B cell (primary cell): ENCODE results near the gene TMEM26. TPM values are rescaled to one million over a fixed set of nuclear protein-coding genes. Genes with fewer than 3 reads are reported as not detected.
"Not testable (repeated sequence)": the region's sequence is repeated elsewhere in the genome, so short reads cannot be mapped to it uniquely, and the experiment has no call there.

ENCODE experiments used
- ATAC-seq: fragments of 200-7000 bp; cut with Tn5 transposase; one replicate; pipeline ENCODE4 v1.10.0; 2021; ENCODE audit warnings: low read depth, mild to moderate bottlenecking, moderate number of reproducible peaks, moderate library complexity
- CTCF ChIA-PET: fragments of 350-600 bp; sonication (Branson Sonifier 250); formaldehyde crosslinking; loops from one replicate; lab custom pipeline; 2021; ENCODE audit warnings: antibody characterized with exemption, inconsistent platforms; lab: Charles Lee
- POLR2A ChIA-PET: fragments of 350-600 bp; sonication (Branson Sonifier 250); formaldehyde crosslinking; loops from one replicate; lab custom pipeline; 2021; ENCODE audit warnings: antibody characterized with exemption; lab: Charles Lee
- DNase-seq: peaks from one replicate; pipeline ENCODE4 v3.0.0; 2013
- H2AFZ ChIP-seq: 2 replicates; pipeline ENCODE4 v1.6.1; 2012; ENCODE audit warnings: mild to moderate bottlenecking, low read depth, low read length; ENCODE audit not compliant: insufficient read depth, poor library complexity, severe bottlenecking
- H3K27ac ChIP-seq, 2 donors: 1 replicate in 1 of 2; 2 replicates in 1 of 2; pipeline ENCODE4 v1.5.1; 2012 to 2013; ENCODE audit warnings: low read length in 2 of 2, mild to moderate bottlenecking in 2 of 2, moderate library complexity in 1 of 2
- H3K27me3 ChIP-seq, 4 experiments: fragments of 200-600 bp in 1 of 4; sonication (generic) in 1 of 4; replicated peaks in 1 of 4; 1 replicate in 2 of 4; 2 replicates in 2 of 4; pipeline versions ENCODE4 v1.6.1 to v1.7.0; 2013 to 2016; ENCODE audit warnings: low read length in 3 of 4, mild to moderate bottlenecking in 2 of 4, mixed read lengths in 1 of 4, moderate library complexity in 1 of 4; ENCODE audit not compliant: insufficient read depth in 4 of 4, control insufficient read depth in 3 of 4; ENCODE audit errors: control extremely low read depth in 1 of 4
- H3K36me3 ChIP-seq, 2 experiments: replicated peaks in 1 of 2; 1 replicate in 1 of 2; 2 replicates in 1 of 2; pipeline versions ENCODE4 v1.6.1 to v1.7.1; 2013; ENCODE audit warnings: low read length in 1 of 2; ENCODE audit not compliant: insufficient read depth in 2 of 2, control insufficient read depth in 1 of 2; ENCODE audit errors: control extremely low read depth in 1 of 2, extremely low read depth in 1 of 2
- H3K4me1 ChIP-seq, 2 donors: fragments of 200-600 bp in 1 of 2; sonication (generic) in 1 of 2; 1 replicate in 1 of 2; 2 replicates in 1 of 2; pipeline versions ENCODE4 v1.5.1 to v1.6.1; 2013 to 2017; ENCODE audit warnings: low read length in 2 of 2; ENCODE audit not compliant: control insufficient read depth in 2 of 2, insufficient read depth in 2 of 2
- H3K4me2 ChIP-seq: replicated peaks from 2 replicates; pipeline ENCODE3; 2012; ENCODE audit warnings: mild to moderate bottlenecking, low read depth, low read length; ENCODE audit not compliant: poor library complexity, severe bottlenecking
- H3K4me3 ChIP-seq, 5 experiments: fragments of 200-600 bp in 1 of 5; sonication (generic) in 1 of 5; 1 replicate in 3 of 5; 2 replicates in 2 of 5; pipeline versions ENCODE4 v1.5.1 to v1.7.0; 2011 to 2016; ENCODE audit warnings: low read length in 4 of 5, mild to moderate bottlenecking in 4 of 5, low read depth in 2 of 5, control low read depth in 1 of 5, moderate library complexity in 1 of 5; ENCODE audit not compliant: insufficient read depth in 1 of 5; ENCODE audit errors: control extremely low read depth in 1 of 5, extremely low read depth in 1 of 5
- H3K79me2 ChIP-seq: fragments of 200-600 bp; sonication (generic); one replicate; pipeline ENCODE4 v1.6.0; 2016; ENCODE audit warnings: low read length; ENCODE audit not compliant: control insufficient read depth, insufficient read depth
- H3K9ac ChIP-seq: fragments of 200-600 bp; sonication (generic); 2 replicates; pipeline ENCODE4 v1.6.1; 2017; ENCODE audit warnings: mild to moderate bottlenecking, low read length, moderate library complexity
- H3K9me3 ChIP-seq, 3 donors: one replicate each; pipeline versions ENCODE4 v1.6.1 to v1.7.1; 2013; ENCODE audit warnings: low read length in 2 of 3; ENCODE audit not compliant: control insufficient read depth in 2 of 3, insufficient read depth in 1 of 3; ENCODE audit errors: control extremely low read depth in 1 of 3
- H4K20me1 ChIP-seq: 2 replicates; pipeline ENCODE4 v1.6.0; 2012; ENCODE audit warnings: mild to moderate bottlenecking, low read length; ENCODE audit not compliant: insufficient read depth, control insufficient read depth, poor library complexity, severe bottlenecking
- H3K27ac Mint-ChIP-seq: one replicate; pipeline ENCODE4 v1.8.0; 2021; ENCODE audit warnings: mixed read lengths
- H3K27me3 Mint-ChIP-seq: one replicate; pipeline ENCODE4 v1.8.0; 2021; ENCODE audit warnings: mixed read lengths
- H3K4me1 Mint-ChIP-seq: one replicate; pipeline ENCODE4 v1.8.0; 2021; ENCODE audit warnings: mixed read lengths
- H3K4me3 Mint-ChIP-seq: one replicate; pipeline ENCODE4 v1.8.0; 2021; ENCODE audit warnings: mixed read lengths
- H3K9me3 Mint-ChIP-seq: one replicate; pipeline ENCODE4 v1.8.0; 2022; ENCODE audit warnings: mixed read lengths; ENCODE audit not compliant: insufficient read depth
- CTCF ChIP-seq: fragments of 200-600 bp; IDR thresholded peaks from one replicate; pipeline ENCODE4 v1.8.0; 2022; ENCODE audit warnings: antibody characterized with exemption, mild to moderate bottlenecking
- EZH2 ChIP-seq: IDR thresholded peaks from 2 replicates; pipeline ENCODE4 v1.6.1; 2012; ENCODE audit warnings: borderline replicate concordance, low read depth, mild to moderate bottlenecking, moderate library complexity, low read length; ENCODE audit not compliant: insufficient read depth, poor library complexity, severe bottlenecking
- WGBS: methylation state at CpG from one replicate; pipeline ENCODE4 v1.1.5; 2013; ENCODE audit warnings: missing lambda C conversion rate; ENCODE audit not compliant: insufficient coverage; 5-methylcytosine and 5-hydroxymethylcytosine counted together
- intact Hi-C: fragments of 100-400 bp; cut with micrococcal nuclease; formaldehyde crosslinking; loops from one replicate; pipeline ENCODE4 v1.10.0; 2022
- polyA plus RNA-seq: library from polyadenylated mRNA; depleted of rRNA; stranded (reverse); fragments of >200 nt; gene quantifications from 2 replicates; pipeline ENCODE4 v1.2.3, GENCODE V29; 2012
- total RNA-seq, 2 donors: library from RNA; stranded (reverse); fragments of 120-200 nt in 1 of 2; gene quantifications; 1 replicate in 1 of 2; 2 replicates in 1 of 2; pipeline versions ENCODE4 v1.2.3 to v1.2.4, GENCODE V29; 2013 to 2022

TMEM26 gene
- total and polyA plus RNA-seq, 2 donors (not counting 1 experiment from before 2014, with no cell fraction given) = not detected

- intact Hi-C loops = no loop called here
- Mint-ChIP-seq H3K9me3 (no peaks in the 10 kb centered on the region), H3K4me1 (no peaks in the 10 kb centered on the region), H3K27me3 (peaks cover 3% of the 10 kb centered on the region), H3K4me3 (no peak overlapping the region), H3K27ac (no peak overlapping the region)
- Histone ChIP-seq H3K79me2 (no peaks in the 10 kb centered on the region), H3K27ac (no peak overlapping the region), H3K9ac (no peak overlapping the region), H3K9me3 (no peaks in the 10 kb centered on the region), H3K4me2 (no peak overlapping the region), H3K36me3 (no peaks in the 10 kb centered on the region), H3K27me3 (no peaks in the 10 kb centered on the region), H4K20me1 (no peaks in the 10 kb centered on the region), H2AFZ (no peak overlapping the region), H3K4me1 (no peaks in the 10 kb centered on the region), H3K4me3 (no peak overlapping the region)
- CTCF ChIA-PET = no interaction called here
- WGBS = no CpG with 5 or more reads among the region's 2 CpGs
- no peak for ATAC-seq
- POLR2A ChIA-PET = no interaction called here
- TF ChIP-seq EZH2 (no peak), CTCF (no peak)
- DNase-seq = no peak
Observed at GRCh38 chr10:61385231-61386001, 67.8 kb downstream of the TMEM26 start.

- H3K9me3 ChIP-seq = peaks cover 0 to 15% (median 0%) of the 10 kb centered on the region in 3 donors
- H3K27me3 Mint-ChIP-seq, H3K27ac Mint-ChIP-seq, H4K20me1 ChIP-seq, H3K4me1 ChIP-seq, intact Hi-C loops, POLR2A ChIA-PET, H3K9ac ChIP-seq, H2AFZ ChIP-seq, H3K79me2 ChIP-seq, H3K4me2 ChIP-seq, CTCF ChIA-PET, H3K27me3 ChIP-seq, H3K9me3 Mint-ChIP-seq, H3K4me1 Mint-ChIP-seq, H3K4me3 Mint-ChIP-seq, ATAC-seq, DNase-seq, H3K36me3 ChIP-seq, H3K4me3 ChIP-seq, H3K27ac ChIP-seq: not testable (repeated sequence)
- WGBS = no CpG with 5 or more reads among the region's 3 CpGs
Observed at GRCh38 chr10:61381153-61381552, 72.0 kb downstream of the TMEM26 start.
